ENCODE measurements around the gene FBXL16.

The FBXL16 gene

GRCh38 chr16:734981-735881 lies 29.6 kb upstream of the FBXL16 start:
- DNase-seq, result no peak

- DNase-seq, result no peak
Measured at GRCh38 chr16:734208-734980, 28.8 kb upstream of the FBXL16 start.

- no peak for DNase-seq
Measured at GRCh38 chr16:733382-734207, 28.0 kb upstream of the FBXL16 start.

GRCh38 chr16:732936-733335 lies 27.3 kb upstream of the FBXL16 start:
- no peak for DNase-seq

GRCh38 chr16:732332-732731 lies 26.7 kb upstream of the FBXL16 start:
- no peak for DNase-seq

GRCh38 chr16:730666-731509 lies 25.3 kb upstream of the FBXL16 start:
- no peak for DNase-seq

- DNase-seq, result no peak
Measured at GRCh38 chr16:729768-730665, 24.4 kb upstream of the FBXL16 start.

GRCh38 chr16:728890-729744 lies 23.5 kb upstream of the FBXL16 start:
- DNase-seq, result no peak

- peak in 12 of 14 donors; percentile 26 to 71 (median 63) for DNase-seq
Measured at GRCh38 chr16:728131-728889, 22.7 kb upstream of the FBXL16 start.

GRCh38 chr16:727291-727977 lies 21.8 kb upstream of the FBXL16 start:
- DNase-seq, result no peak

GRCh38 chr16:726438-727290 lies 21.1 kb upstream of the FBXL16 start, which contains the start of the genes CCDC78 and HAGHL:
Gene CCDC78, minus strand, starts transcription at chr16:726443. Its CDS starts 76 bp downstream, at chr16:726367.
Gene HAGHL, plus strand, starts transcription at chr16:727106. Its CDS starts 404 bp downstream, at chr16:727510.
- peak in 11 of 14 donors; percentile 29 to 82 (median 58) for DNase-seq

- DNase-seq, result no peak
Measured at GRCh38 chr16:726188-726437, 20.5 kb upstream of the FBXL16 start.

- no peak for DNase-seq
Measured at GRCh38 chr16:725463-726187, 20.0 kb upstream of the FBXL16 start.

- DNase-seq, result no peak
Measured at GRCh38 chr16:725041-725376, 19.4 kb upstream of the FBXL16 start.

- no peak for DNase-seq
Measured at GRCh38 chr16:724188-725040, 18.8 kb upstream of the FBXL16 start.

GRCh38 chr16:723695-724094 lies 18.1 kb upstream of the FBXL16 start:
- DNase-seq, result no peak
